Eye (tissue), 1 donor: Measurements from ENCODE around the gene CASS4.

ENCODE experiments used
- DNase-seq: peaks from one replicate; pipeline ENCODE4 v3.0.0-alpha.2; 2015

CASS4 gene

DNA sequence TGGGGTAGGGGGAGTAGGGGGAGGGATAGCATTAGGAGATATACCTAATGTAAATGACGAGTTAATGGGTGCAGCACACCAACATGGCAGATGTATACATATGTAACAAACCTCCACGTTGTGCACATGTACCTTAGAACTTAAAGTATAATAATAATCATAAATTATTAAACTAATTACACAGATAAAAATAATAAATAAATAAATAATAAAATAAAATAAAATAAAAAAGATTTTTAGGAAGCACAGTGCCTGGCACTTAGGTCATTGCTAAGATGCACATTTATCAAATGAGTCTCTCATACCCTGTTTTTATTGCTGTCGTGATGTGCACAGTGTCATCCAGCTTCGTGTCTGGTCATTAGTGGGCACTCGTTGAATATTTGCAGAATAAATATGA is 37.4 kb downstream of the CASS4 start:
- no peak for DNase-seq

DNA sequence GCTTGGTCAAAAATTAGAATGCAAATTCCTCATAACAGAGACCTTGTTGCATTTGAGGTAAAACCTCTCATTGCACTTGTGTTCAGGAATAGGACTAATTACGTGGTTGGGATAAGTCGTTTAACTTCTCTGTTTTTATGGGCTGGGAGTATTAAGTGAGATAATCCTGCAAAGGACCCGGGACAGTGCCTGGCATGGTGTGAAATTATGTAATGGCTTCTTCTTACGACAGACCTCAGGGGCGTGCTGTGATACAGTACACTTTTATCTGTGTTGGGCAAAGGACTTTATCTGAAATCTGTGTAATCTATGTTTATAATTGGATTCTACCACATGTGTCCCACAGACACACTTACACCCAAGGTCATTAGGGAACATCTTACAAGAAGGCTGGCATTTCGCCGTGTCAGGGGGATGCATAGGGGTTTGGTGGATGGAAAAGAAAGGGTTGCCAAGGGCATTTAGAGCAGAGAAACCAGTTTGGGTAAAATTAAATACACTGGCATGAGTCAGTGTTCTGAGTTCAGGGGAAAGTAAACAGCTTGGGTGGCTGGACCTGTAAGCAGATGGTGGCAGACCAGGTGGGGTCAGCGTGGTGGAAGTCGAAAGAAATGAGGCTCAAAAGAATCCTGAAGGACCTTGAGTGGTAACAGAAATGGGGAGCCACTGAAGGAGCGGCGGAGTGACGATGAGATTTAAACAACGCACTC is 39.2 kb downstream of the CASS4 start:
- DNase-seq: no peak

DNA sequence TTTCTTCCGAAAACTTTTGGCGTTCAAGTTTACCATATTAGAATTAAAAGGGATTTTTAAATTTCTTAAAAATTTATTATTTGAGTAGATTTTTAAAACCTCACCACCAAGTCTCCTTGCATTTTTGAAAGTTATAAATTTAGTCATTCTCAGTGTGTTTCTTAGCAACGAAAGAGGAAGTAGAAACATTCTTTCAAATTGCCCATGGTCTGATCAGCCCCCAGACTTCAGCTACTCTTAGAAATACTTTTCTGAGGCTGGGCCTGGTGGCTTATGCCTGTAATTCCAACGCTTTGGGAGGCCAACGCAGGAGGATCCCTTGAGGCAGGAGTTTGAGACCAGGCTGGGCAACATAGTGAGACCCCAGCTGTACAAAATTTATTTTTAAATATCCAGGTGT is 41.3 kb downstream of the CASS4 start:
- DNase-seq: no peak

DNA sequence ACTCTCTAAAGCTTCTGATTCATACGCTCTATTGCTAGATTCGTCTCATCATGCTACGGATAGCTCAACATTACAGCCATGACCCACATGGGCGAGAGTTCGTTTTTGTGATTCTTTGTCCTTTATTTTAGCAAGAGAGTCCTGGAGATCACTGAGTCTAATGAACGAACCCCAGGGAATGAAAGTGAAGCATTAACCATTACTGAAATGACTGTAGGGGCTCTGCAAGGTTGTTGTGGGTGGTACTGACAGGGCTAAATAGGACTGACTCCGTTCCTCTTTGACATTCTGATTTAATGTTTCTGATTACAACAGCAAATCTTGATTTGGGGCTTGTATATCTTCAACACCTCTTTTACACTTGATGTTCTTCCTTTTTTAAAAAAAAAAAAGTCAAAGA is 42.7 kb downstream of the CASS4 start:
- no peak for DNase-seq

DNA sequence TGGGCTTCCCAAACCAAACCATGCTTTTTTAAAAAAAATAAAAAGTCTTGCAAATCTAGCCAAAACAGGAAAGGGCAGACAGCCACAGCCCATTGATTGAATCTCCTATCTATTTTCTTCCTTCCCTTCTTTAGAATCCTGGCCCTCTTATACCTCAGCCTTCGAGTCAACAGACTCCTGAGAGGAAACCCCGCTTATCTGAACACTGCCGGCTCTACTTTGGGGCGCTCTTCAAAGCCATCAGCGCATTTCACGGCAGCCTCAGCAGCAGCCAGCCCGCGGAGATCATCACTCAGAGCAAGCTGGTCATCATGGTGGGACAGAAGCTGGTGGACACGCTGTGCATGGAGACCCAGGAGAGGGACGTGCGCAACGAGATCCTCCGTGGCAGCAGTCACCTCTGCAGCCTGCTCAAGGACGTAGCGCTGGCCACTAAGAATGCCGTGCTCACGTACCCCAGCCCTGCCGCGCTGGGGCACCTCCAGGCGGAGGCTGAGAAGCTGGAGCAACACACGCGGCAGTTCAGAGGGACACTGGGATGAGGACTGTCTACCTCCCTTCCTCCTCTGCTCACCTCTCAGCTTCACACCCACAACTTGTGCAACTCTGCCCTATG is 46.3 kb downstream of the CASS4 start:
- peak; percentile 6 for DNase-seq

DNA sequence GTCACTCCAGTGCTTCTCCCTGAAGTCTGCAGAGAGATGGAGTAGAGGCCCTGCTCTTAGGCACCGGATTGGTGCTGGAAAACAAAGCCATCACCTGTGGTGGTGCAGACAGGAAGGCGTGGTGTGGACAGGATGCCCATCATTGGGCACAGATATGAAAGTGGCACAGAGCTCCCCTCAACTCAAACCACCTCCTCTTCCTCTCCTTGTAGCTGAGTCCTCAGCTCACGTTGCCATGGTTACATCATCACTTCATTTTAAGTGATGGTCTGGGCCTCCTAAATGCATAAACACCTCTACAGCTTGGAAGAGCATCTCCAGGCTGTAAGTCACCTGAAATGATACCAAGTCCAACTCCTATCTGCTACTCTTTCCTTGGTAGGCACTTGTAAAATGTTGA is 48.4 kb downstream of the CASS4 start:
- no peak for DNase-seq

DNA sequence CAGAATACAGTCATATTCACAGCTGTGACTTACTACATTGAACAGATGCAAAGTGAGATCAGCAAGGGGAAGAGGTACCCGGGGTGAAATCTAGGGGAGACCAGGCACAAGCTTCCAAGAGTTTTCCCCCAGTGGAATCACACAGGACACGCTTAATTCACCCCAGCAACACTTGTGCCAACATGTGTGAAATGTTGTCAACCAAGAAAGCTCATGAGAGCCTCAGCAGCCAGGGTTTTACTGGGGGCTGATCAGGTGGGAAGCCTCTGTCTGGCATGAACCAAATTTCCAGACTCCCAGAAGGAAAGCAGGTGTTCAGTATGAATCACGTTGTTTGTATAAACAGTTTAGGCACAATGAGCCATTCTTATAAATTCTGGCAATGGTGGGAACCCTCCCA is 49.5 kb downstream of the CASS4 start:
- no peak for DNase-seq

DNA sequence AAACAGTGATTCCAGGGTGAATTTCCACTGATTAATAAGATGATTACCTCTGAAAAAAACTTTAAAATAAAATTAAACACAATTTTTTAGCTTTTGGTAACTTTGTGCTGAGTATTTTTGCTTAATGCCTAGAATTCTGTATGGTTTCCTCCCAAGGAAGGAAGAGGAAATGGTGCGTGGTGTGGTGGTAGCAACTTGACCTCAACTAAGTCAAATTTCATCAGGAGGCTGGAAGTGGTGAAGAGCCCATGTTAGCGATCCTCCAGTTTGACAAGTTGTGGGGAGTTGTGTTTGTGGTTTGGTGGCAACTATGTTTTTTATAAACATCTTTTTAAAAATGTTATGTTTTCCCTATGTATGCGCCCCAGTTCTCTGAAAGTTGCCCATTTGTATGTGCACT is 51.4 kb downstream of the CASS4 start:
- no peak for DNase-seq

DNA sequence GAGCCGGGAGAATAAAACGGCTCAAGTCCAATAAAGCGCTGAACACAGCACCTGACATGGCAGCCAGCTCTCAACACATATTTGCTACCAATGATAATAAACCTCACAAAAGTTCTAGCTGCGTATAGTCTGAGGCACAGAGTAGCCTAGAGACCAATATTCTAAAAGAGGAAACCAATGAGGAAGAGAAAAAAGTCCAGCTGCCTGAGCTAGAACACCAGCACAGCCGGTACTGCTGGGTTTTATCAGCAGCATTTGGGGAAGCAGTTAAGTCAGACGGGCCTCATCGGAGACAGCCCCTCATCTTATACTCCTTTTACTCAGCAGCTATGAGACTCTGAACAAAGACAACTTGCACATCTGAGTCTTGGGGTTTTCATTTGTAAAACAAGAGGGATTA is 53.9 kb downstream of the CASS4 start:
- no peak for DNase-seq

DNA sequence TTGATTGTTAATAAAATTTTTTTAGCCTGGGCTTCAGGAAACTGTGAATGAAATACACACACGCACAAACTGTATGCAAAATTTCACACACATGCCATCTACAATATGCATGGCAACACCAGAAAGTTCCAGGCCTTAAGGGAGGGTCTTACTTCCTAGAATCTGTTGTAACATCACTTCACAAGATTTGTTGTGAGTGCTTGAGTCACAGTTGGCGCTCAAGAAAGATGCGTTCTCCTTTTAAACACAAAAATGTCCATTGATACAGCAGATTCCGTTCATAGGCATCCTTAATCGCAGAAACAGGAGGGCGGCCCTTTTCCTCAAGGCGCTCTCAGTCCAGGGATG is 55.9 kb downstream of the CASS4 start:
- DNase-seq: no peak

DNA sequence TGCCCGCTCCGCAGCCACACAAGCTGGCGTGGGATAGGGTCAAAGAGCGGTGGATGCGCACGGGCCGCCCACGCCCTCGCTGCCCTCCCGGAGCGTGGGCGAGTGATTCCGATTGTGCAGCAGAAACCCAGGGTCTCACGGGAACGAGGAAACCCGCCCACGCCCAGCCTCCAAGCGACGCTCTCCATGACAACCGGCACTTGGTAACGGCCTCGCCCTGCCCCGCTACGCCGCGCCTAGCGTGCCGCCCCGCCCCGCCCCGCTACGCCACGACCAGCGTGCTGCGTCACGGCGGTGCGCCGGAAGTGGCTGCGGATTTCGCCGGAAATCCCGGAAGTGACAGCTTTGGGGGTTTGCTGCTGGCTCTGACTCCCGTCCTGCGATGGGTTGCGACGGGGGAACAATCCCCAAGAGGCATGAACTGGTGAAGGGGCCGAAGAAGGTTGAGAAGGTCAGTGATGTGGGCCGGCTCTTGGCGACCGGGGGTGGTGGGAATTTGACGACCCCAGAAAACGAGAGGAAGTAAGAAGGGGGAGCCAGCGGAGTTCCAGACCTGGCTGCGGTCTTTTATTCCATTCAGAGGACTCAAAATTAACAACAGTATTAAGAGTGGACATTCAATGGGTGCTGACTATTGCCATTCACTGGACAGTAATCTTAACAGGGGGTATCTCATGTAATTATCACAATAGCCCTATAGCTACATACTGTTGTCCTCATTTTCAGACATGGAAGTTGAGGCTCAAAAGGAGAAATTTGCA is 56.4 kb downstream of the CASS4 start, which contains the start of gene RTF2:
Gene RTF2 (plus strand): TSS at position 312 of the 761 bp plus-strand sequence. CDS start 71 bp downstream, at position 383.
- peak; percentile 98 for DNase-seq

DNA sequence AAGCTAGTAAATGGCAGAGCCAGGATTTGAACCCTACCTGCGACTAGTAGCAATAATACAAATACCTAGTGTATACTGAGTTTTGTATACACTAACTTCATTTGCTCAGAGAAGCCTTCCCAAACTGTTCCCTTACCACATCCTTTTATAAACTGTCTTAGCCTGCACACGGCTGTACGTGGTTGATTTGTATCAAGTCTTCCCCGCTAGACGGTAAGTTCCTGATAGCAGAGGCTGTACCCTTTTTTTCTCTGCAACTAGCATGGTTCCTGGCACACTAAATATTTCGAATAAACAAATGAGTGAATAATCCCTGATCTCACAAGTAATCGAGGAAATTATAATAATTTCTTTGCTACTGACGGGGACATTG is 57.0 kb downstream of the CASS4 start:
- DNase-seq: no peak

DNA sequence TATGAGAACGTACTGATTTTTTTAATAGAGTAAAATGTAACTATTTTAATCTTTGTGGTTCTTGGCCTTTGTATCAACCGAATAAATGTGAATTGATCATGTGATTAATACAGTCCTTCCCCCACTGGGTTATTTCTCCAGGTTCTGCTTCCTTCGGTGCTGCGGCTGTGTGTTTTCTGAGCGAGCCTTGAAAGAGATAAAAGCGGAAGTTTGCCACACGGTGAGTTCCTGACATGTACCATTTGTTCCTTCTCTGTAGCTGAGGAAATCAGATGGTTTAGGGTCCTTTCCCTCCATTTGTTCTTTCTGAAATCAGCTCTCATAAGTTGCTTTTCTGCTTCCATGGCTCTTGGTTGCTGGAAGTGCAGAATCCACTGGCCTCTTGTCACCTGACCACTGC is 71.9 kb downstream of the CASS4 start:
- no peak for DNase-seq

DNA sequence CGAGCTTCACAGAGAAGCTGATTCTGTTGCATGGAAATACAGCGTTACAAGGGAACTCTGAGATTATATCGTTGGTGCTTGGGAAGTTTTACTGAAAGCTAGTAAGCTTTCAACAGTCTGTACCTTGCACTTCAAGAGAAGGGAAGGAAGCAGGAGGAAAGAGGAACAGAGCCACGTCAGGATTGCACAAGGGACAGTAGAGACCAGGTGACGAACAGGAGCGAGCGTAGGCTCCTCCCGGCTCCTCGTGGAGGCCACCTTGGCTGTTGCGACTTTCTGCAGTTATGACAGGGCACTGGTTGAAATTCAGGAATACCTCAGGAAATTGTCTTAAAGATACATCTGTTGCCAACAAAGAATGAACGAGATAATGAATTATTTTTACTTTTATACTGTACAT is 75.2 kb downstream of the CASS4 start:
- DNase-seq: no peak

DNA sequence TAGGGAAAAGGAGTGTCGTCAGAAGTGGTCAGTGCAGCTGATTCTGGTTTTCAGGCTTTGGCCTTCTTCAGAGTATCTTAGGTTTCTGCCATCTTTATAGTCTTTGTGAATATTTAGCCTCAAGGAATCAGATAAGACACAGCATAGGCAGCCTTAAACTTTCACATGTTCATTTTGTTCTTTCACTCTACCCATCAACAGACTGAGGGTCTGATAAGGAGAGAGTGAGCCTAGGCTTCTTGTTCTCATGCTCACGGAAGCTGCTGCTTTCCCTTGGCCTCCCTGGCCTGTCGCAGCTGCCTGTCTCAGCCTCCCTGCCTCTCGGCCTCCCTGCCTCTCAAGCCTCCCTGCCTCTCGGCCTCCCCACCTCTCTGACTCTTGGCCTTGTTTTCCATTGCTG is 76.5 kb downstream of the CASS4 start:
- DNase-seq: no peak

DNA sequence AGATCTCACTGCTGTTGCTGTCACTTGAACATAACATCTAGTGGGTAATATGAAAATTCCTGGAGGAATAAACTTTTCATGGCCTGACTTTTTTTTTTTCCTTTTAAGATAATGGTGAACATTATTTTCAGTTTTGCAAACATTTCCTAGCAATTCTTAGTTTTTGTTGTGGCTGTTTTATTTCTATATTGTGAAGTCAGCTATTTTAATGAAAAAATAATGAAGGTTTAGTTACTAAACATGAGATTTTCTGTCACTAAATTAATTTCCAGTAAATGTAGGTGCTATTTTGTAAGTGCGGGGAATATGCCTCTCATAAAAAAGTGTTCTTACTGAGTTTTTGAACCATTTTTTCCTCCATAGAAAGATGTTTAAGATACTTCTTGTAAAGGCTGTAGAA is 89.1 kb downstream of the CASS4 start:
- no peak for DNase-seq

DNA sequence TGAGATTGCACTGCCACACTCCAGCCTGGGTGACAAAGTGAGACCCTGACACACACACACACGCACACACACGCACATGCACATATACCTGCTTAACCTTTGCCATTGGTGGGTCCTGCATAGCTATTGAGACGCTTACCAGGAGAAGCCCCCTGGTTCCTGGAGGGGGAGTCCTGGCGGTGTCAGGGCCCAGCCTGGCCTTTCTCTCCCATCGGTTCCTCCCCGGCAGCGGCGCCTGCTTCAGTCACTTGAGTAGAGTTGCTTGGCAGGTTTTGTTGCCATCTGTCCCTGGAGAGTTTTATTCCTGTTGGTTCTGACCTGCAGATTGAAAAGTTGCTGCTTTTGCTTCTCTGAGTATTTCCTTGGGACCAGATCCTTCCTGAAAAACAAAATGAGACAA is 91.9 kb downstream of the CASS4 start:
- DNase-seq: no peak

DNA sequence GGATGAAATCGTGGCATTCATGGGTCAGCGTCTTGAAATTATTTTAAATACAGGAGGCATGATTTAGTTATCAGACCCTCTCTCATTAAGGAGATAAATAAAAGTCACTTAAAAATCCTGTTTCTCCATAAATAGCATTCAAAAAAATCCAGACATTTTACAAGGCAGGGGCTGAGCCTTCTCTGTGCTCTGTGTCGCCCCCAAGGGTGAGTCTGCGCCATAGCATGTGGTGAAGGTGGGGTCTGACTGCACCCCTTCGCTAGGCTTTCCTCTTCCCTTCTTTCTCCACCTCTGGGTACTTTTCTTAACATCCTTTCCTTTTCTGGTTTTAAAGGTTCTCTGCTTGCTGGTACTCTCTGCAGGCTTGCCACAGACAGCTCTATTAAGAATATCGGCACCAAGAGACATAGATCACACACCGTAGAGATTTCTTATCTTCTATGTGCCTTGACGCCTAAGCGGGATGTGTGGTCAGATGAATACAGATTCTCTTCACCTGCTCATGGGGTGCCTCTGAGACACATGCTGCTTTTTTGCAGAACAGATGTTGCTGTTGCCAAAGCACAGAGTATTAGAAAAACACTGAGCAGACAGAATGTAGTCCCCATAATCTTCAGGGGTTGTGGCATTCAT is 92.4 kb downstream of the CASS4 start:
- DNase-seq: no peak

DNA sequence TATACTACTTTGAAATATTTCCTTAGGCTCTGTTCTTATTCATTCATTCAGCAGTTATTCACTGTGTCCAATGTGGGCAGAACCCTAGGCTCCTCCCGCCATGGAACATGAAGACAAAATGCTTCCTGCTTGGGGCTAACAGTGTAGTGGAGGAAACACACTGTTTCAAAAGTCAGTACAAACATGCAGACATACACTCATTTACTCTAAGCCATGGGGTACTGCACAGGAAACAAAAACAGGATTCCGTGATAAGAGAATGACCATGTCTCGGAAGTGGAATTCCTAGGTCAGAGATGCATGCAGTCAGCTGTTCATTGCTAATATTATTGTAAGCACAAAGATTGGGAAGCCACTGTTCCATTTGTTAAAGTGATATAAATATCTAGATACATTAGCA is 94.0 kb downstream of the CASS4 start:
- DNase-seq: no peak
